IMR-90 (cell line): ENCODE data around the gene CCER1. TPM values are rescaled to one million over a fixed set of nuclear protein-coding genes. Genes with fewer than 3 reads are reported as not detected.

ENCODE experiments used
- ATAC-seq: fragments of 200-7000 bp; cut with Tn5 transposase; 2 replicates; pipeline ENCODE4 v1.9.1; 2020; ENCODE audit warnings: low read depth, mild to moderate bottlenecking, moderate library complexity
- BruUV-seq: library from RNA; stranded (reverse); fragments of 400-500 nt; replicated peaks from 2 replicates; lab custom pipeline; 2021; lab: Mats Ljungman, UMichigan
- CTCF ChIA-PET: fragments of 300-600 bp; formaldehyde crosslinking; extraction: SDS; loops from one replicate; lab custom pipeline; 2021; ENCODE audit warnings: antibody characterized with exemption; lab: Yijun Ruan, JAX
- POLR2A ChIA-PET: fragments of 300-600 bp; sonication (Branson Sonifier 250); formaldehyde crosslinking; loops from one replicate; lab custom pipeline; 2022; ENCODE audit warnings: antibody characterized with exemption; ENCODE audit not compliant: unreplicated experiment; lab: Charles Lee
- DNase-seq: peaks from one replicate; pipeline ENCODE4 v3.0.0; 2013
- H2AFZ ChIP-seq: replicated peaks from 2 replicates; pipeline ENCODE3; 2013; ENCODE audit warnings: low read length, mild to moderate bottlenecking; ENCODE audit not compliant: poor library complexity
- H2AK5ac ChIP-seq: 2 replicates; pipeline ENCODE4 v1.6.1; 2013; ENCODE audit warnings: low read depth, low read length, inconsistent platforms
- H2AK9ac ChIP-seq: replicated peaks from 2 replicates; pipeline ENCODE3; 2013; ENCODE audit warnings: mild to moderate bottlenecking, low read depth, low read length, moderate library complexity; ENCODE audit not compliant: poor library complexity
- H2BK120ac ChIP-seq: 2 replicates; pipeline ENCODE4 v1.6.1; 2013; ENCODE audit warnings: low read depth, low read length, inconsistent platforms
- H2BK15ac ChIP-seq: 3 replicates; pipeline ENCODE4 v1.6.1; 2013; ENCODE audit warnings: low read depth, low read length, inconsistent platforms
- H2BK20ac ChIP-seq: 2 replicates; pipeline ENCODE4 v1.6.1; 2013; ENCODE audit warnings: low read depth, mild to moderate bottlenecking, inconsistent platforms, low read length, moderate library complexity
- H2BK5ac ChIP-seq: 2 replicates; pipeline ENCODE4 v1.6.1; 2013; ENCODE audit warnings: mild to moderate bottlenecking, low read depth, low read length, inconsistent platforms; ENCODE audit not compliant: poor library complexity, severe bottlenecking
- H3K14ac ChIP-seq: replicated peaks from 2 replicates; pipeline ENCODE4 v1.6.1; 2013; ENCODE audit warnings: low read depth, low read length, inconsistent platforms
- H3K18ac ChIP-seq: 2 replicates; pipeline ENCODE4 v1.6.1; 2013; ENCODE audit warnings: low read depth, low read length, control low read depth
- H3K23ac ChIP-seq: 2 replicates; pipeline ENCODE4 v1.6.1; 2013; ENCODE audit warnings: low read depth, low read length, inconsistent platforms
- H3K27ac ChIP-seq: 2 replicates; pipeline ENCODE4 v1.5.1; 2013; ENCODE audit warnings: mild to moderate bottlenecking, control low read depth, low read length; ENCODE audit not compliant: insufficient read depth
- H3K27me3 ChIP-seq: 2 replicates; pipeline ENCODE4 v1.6.1; 2013; ENCODE audit warnings: low read length; ENCODE audit not compliant: control insufficient read depth, insufficient read depth
- H3K36me3 ChIP-seq: 2 replicates; pipeline ENCODE4 v1.6.1; 2013; ENCODE audit warnings: low read length, mixed read lengths; ENCODE audit not compliant: control insufficient read depth, insufficient read depth
- H3K4ac ChIP-seq: 2 replicates; pipeline ENCODE4 v1.6.1; 2013; ENCODE audit warnings: low read depth, low read length, inconsistent platforms
- H3K4me1 ChIP-seq: 2 replicates; pipeline ENCODE4 v1.6.1; 2013; ENCODE audit warnings: low read length, mixed read lengths; ENCODE audit not compliant: control insufficient read depth, insufficient read depth
- H3K4me2 ChIP-seq: 2 replicates; pipeline ENCODE4 v1.6.1; 2013; ENCODE audit warnings: low read depth, mild to moderate bottlenecking, control low read depth, low read length, moderate library complexity
- H3K4me3 ChIP-seq: 2 replicates; pipeline ENCODE4 v1.5.1; 2013; ENCODE audit warnings: low read depth, mild to moderate bottlenecking, control low read depth, low read length, moderate library complexity; ENCODE audit not compliant: insufficient read depth
- H3K56ac ChIP-seq: 2 replicates; pipeline ENCODE4 v1.6.1; 2013; ENCODE audit warnings: low read length, inconsistent platforms; ENCODE audit not compliant: insufficient read depth; ENCODE audit errors: extremely low read depth
- H3K79me1 ChIP-seq, 2 experiments: 2 replicates each; pipeline ENCODE4 v1.6.1; 2013; ENCODE audit warnings: low read length in 2 of 2, inconsistent platforms in 1 of 2, low read depth in 1 of 2
- H3K9ac ChIP-seq: 2 replicates; pipeline ENCODE4 v1.6.1; 2013; ENCODE audit warnings: low read depth, low read length, control low read depth
- H3K9me1 ChIP-seq: 2 replicates; pipeline ENCODE4 v1.6.1; 2013; ENCODE audit warnings: low read length, inconsistent platforms; ENCODE audit not compliant: insufficient read depth
- H3K9me3 ChIP-seq: 2 replicates; pipeline ENCODE4 v1.6.1; 2013; ENCODE audit warnings: low read length; ENCODE audit not compliant: control insufficient read depth, insufficient read depth
- H4K20me1 ChIP-seq: 2 replicates; pipeline ENCODE4 v1.6.1; 2013; ENCODE audit warnings: low read length, inconsistent platforms; ENCODE audit not compliant: insufficient read depth
- H4K5ac ChIP-seq: 2 replicates; pipeline ENCODE4 v1.6.1; 2013; ENCODE audit warnings: mild to moderate bottlenecking, low read depth, low read length, control low read depth
- H4K8ac ChIP-seq, 2 experiments: 2 replicates each; pipeline ENCODE4 v1.6.1; 2013; ENCODE audit warnings: low read depth in 2 of 2, low read length in 2 of 2, control low read depth in 1 of 2, inconsistent platforms in 1 of 2
- H4K91ac ChIP-seq: 2 replicates; pipeline ENCODE4 v1.6.1; 2013; ENCODE audit warnings: low read depth, low read length, inconsistent platforms; ENCODE audit not compliant: insufficient read depth
- BHLHE40 ChIP-seq: fragments of 150-350 bp; IDR thresholded peaks from 2 replicates; pipeline ENCODE4 v1.6.1; 2016; ENCODE audit warnings: mild to moderate bottlenecking, low read depth, low read length
- CEBPB ChIP-seq: IDR thresholded peaks from 2 replicates; pipeline ENCODE4 v1.6.1; 2012; ENCODE audit warnings: low read depth, low read length, improper control_type of control experiment
- CHD1 ChIP-seq: IDR thresholded peaks from 2 replicates; pipeline ENCODE4 v1.6.1; 2012; ENCODE audit warnings: low read depth, low read length, improper control_type of control experiment
- FOS ChIP-seq: fragments of 150-350 bp; IDR thresholded peaks from 2 replicates; pipeline ENCODE4 v1.6.1; 2016; ENCODE audit warnings: low read depth, low read length
- MAFK ChIP-seq: IDR thresholded peaks from 2 replicates; pipeline ENCODE4 v1.6.1; 2012; ENCODE audit warnings: low read depth, low read length, improper control_type of control experiment
- MAZ ChIP-seq: IDR thresholded peaks from 2 replicates; pipeline ENCODE4 v1.6.1; 2012; ENCODE audit warnings: low read depth, mild to moderate bottlenecking, low read length, improper control_type of control experiment, moderate library complexity, borderline replicate concordance
- MXI1 ChIP-seq: IDR thresholded peaks from 2 replicates; pipeline ENCODE4 v1.6.1; 2012; ENCODE audit warnings: low read depth, mild to moderate bottlenecking, low read length, moderate library complexity, borderline replicate concordance
- NFE2L2 ChIP-seq: fragments of 150-350 bp; IDR thresholded peaks from 2 replicates; pipeline ENCODE4 v1.6.1; 2016; ENCODE audit warnings: low read depth, mild to moderate bottlenecking, low read length
- RCOR1 ChIP-seq: IDR thresholded peaks from 2 replicates; pipeline ENCODE4 v1.6.1; 2012; ENCODE audit warnings: mild to moderate bottlenecking, low read length, improper control_type of control experiment; ENCODE audit not compliant: insufficient replicate concordance
- WGBS, 2 experiments: methylation state at CpG; one replicate each; pipeline versions ENCODE4 v1.1.5 to v1.1.7; 2013; ENCODE audit warnings: missing lambda C conversion rate in 2 of 2; ENCODE audit not compliant: insufficient read length in 1 of 2; ENCODE audit errors: extremely low coverage in 2 of 2; 5-methylcytosine and 5-hydroxymethylcytosine counted together
- dilution Hi-C: fragments of 300-500 bp; cut with HindIII; formaldehyde crosslinking; loops from one replicate; pipeline ENCODE4 v1.14.3; 2018; ENCODE audit warnings: low sequenced_read_pairs; ENCODE audit not compliant: unreplicated experiment
- in situ Hi-C: fragments of 300-500 bp; cut with MboI; formaldehyde crosslinking; loops from 3 replicates; pipeline ENCODE4 v1.14.3; 2019; ENCODE audit warnings: low sequenced_read_pairs, inconsistent platforms, mixed read lengths
- intact Hi-C: fragments of 100-400 bp; cut with micrococcal nuclease; formaldehyde crosslinking; loops from 2 replicates; pipeline ENCODE4 v1.10.0; 2022
- polyA plus RNA-seq, 3 experiments: library from polyadenylated mRNA; depleted of rRNA; stranded (reverse); fragments of >200 nt; gene quantifications; 2 replicates each; pipeline ENCODE4 v1.2.3, GENCODE V29; 2012; ENCODE audit warnings: low replicate concordance in 1 of 3
- total RNA-seq: library from RNA; depleted of rRNA; stranded (reverse); fragments of >200 nt; gene quantifications from 2 replicates; pipeline ENCODE4 v1.2.3, GENCODE V29; 2012
- TF ChIP-seq, protein P1 (sequence below): fragments of 150-350 bp; IDR thresholded peaks from 2 replicates; pipeline ENCODE4 v1.6.1; 2017; ENCODE audit warnings: mild to moderate bottlenecking, antibody characterized with exemption, low read length, low read depth

CCER1 gene
- total and polyA plus RNA-seq, 2 of the 4 experiments (the other 2 are of a cell fraction), result not detected

GRCh38 chr12:90987520-90987919 lies 32.5 kb upstream of the CCER1 start:
- 0 out of 2 replicates have a peak, but pooled peaks cover 2% of the 10 kb centered on the region for H3K9me3 ChIP-seq
- H2AFZ ChIP-seq, result no peak overlapping the region
- DNase-seq (no peak), ATAC-seq (no peak)
- no peaks in the 10 kb centered on the region for H3K4me1 ChIP-seq
- H3K27ac ChIP-seq, result no peak overlapping the region
- no peak overlapping the region for H3K4me3 ChIP-seq
- no peak overlapping the region for H4K91ac ChIP-seq
- no peaks in the 10 kb centered on the region for H3K79me1 ChIP-seq
- intact Hi-C loops, result no loop called here
- no peak overlapping the region for H3K18ac ChIP-seq
- H3K9me1 ChIP-seq, result no peaks in the 10 kb centered on the region
- H4K5ac ChIP-seq, result no peak overlapping the region
- dilution Hi-C loops, result loop anchor here (25.0 kb wide), 1 partner anchor 350 kb away; no protein-coding TSS in a partner anchor
- TF ChIP-seq MAZ (no peak), RCOR1 (no peak), CEBPB (no peak), MAFK (no peak), MXI1 (no peak), NFE2L2 (no peak), CHD1 (no peak), BHLHE40 (no peak), FOS (no peak)
- TF ChIP-seq, protein P1, sequence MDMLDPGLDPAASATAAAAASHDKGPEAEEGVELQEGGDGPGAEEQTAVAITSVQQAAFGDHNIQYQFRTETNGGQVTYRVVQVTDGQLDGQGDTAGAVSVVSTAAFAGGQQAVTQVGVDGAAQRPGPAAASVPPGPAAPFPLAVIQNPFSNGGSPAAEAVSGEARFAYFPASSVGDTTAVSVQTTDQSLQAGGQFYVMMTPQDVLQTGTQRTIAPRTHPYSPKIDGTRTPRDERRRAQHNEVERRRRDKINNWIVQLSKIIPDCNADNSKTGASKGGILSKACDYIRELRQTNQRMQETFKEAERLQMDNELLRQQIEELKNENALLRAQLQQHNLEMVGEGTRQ, result no peak
- H3K27me3 ChIP-seq, result no peaks in the 10 kb centered on the region
- H3K4ac ChIP-seq, result no peak overlapping the region
- no peak overlapping the region for H3K4me2 ChIP-seq
- no peak overlapping the region for H2BK20ac ChIP-seq
- no peak overlapping the region for H3K56ac ChIP-seq
- ChIA-PET CTCF (interaction anchor here (0.6 to 1.4 kb wide), 4 partner anchors 9 to 366 kb away, joined by 3 to 5 read pairs (median 3); no protein-coding TSS in a partner anchor), POLR2A (no interaction called here)
- H3K23ac ChIP-seq, result no peak overlapping the region
- no peak overlapping the region for H2BK5ac ChIP-seq
- no CpG with 5 or more reads among the region's 1 CpG for WGBS, 2 experiments
- H3K14ac ChIP-seq, result no peak overlapping the region
- no peak overlapping the region for H2BK15ac ChIP-seq
- no peak overlapping the region for H3K9ac ChIP-seq
- in situ Hi-C loops, result loop anchor here (10.0 kb wide), 1 partner anchor 157 kb away; no protein-coding TSS in a partner anchor
- H4K20me1 ChIP-seq, result no peaks in the 10 kb centered on the region
- no peak overlapping the region for H2BK120ac ChIP-seq
- H2AK9ac ChIP-seq, result no peak overlapping the region
- H4K8ac ChIP-seq, result no peak overlapping the region
- H2AK5ac ChIP-seq, result no peak overlapping the region
- no peaks in the 10 kb centered on the region for H3K36me3 ChIP-seq
- BruUV-seq, result no TSS peak
